ACHN (cell line): ENCODE measurements around the gene JMJD4.

Experiments used
- DNase-seq: peaks from one replicate; pipeline ENCODE4 v3.0.0-alpha.2; 2015
- in situ Hi-C: cut with HindIII; loops from 2 replicates; pipeline ENCODE4 v1.10.0; 2017; ENCODE audit warnings: low sequenced_read_pairs, low pct_ligation_motif_present, low pct_unique_long_range_greater_than_20kb

JMJD4 gene

DNA sequence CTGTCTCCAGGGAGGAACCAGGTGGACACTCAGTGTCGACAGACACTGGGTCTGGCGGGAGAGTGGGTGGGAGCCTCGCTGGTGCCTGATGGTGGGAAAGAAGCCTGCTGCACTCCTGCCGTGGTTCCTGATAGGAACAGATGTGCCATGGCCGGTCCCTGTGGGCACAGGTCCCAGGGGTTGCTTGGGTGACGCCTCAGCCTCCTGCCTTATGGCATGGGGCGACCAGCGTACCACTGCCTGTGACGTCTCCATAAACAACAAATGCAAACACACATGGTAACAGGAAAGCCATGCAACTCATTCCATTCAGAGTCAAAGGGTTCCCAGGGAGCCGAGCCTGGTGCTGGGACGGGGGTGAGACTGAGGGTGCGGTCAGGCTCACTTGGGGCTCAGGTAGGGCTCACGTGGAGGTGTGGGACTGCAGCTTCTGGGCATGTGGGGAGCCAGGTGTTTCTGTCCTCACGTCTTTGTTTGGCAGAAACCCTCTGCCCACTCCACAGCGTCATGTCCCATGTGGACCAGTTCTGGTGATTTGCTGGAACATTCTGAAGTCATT is 34.9 kb upstream of the JMJD4 start:
- in situ Hi-C loops = loop anchor here (25.0 kb wide), 1 partner anchor 167 kb away; the partner anchor contains the start of gene WNT9A
- DNase-seq = no peak

DNA sequence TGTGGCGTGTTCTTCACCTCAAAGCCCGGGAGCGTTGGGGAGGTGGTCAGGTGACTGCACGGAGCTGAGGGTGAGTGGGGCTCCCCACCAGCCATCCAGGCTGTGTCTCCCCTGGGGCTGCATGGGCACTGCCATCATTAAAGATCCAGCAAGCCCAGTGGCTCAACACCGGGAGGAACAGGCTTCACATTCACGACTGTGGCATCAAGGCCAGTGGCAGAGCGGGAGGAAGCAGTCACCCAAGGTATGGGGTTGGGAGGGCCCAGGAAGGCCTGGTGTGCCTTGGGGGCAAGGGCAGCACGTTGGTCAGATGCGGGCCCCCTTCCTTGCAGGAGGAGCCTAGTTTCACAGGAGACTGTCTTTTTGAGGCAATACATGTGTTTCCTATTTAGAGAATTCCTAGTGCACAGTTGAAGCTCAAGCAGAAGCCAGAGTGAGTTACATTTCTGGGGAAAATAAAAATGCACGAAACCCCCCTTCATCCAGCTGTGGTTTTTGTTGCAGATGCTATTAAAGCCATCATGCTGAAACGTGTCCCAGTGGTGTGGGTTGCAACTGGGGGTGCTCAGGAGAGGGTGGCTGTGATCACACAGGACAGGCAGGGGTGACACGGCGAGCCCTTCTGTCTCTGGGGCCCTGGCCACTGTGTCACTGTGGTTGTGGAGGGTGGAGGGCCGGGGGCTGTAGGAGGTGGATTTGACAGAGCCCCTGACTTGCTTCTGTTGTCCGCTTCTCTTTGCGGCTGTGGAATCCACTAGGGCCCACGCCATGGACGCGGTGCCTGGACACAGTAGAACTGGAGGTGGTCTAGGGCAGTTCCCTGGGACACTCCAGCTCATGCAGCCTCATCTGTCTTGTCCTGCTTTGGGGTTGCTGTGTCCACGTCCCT is 34.2 kb upstream of the JMJD4 start:
- no peak for DNase-seq
- in situ Hi-C loops = loop anchor here (25.0 kb wide), 1 partner anchor 168 kb away; the partner anchor contains the start of gene WNT9A

DNA sequence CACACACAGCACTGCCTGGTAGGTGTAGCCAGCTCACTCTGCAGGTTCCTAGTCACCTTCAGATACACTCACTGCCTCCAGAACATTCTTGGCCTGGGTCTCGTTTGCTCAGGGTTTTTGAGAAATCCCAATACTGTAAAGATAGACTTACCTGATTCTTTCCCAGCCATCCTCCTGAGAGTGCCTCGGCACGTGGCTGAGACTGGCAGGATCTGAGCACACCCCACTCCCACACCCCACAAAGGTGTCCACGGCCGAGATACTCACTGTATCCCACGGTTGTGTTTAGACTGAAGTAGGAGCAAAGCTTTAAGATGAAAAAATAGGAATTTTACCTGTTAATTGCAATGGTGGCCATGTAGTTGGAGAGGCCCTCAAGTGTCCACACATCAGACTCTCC is 33.5 kb upstream of the JMJD4 start:
- in situ Hi-C loops = loop anchor here (25.0 kb wide), 1 partner anchor 169 kb away; the partner anchor contains the start of gene WNT9A
- DNase-seq = no peak

DNA sequence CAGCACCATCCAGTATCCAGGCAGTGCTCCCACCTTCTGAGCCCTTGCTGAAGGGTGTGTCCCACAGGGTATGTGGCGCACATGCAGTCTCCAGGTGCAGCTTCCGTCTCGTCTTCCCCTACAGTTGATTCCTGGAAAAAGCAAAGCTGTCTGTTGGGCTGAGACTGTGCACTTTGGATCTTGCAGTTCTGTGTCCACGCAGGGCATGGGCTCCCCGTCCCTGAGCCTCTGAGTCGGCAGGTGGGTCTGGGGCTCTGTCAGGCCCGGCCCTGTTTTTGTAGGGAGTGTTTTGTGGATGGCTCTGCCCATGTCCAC is 33.0 kb upstream of the JMJD4 start:
- in situ Hi-C loops = loop anchor here (25.0 kb wide), 1 partner anchor 169 kb away; the partner anchor contains the start of gene WNT9A
- DNase-seq = no peak

DNA sequence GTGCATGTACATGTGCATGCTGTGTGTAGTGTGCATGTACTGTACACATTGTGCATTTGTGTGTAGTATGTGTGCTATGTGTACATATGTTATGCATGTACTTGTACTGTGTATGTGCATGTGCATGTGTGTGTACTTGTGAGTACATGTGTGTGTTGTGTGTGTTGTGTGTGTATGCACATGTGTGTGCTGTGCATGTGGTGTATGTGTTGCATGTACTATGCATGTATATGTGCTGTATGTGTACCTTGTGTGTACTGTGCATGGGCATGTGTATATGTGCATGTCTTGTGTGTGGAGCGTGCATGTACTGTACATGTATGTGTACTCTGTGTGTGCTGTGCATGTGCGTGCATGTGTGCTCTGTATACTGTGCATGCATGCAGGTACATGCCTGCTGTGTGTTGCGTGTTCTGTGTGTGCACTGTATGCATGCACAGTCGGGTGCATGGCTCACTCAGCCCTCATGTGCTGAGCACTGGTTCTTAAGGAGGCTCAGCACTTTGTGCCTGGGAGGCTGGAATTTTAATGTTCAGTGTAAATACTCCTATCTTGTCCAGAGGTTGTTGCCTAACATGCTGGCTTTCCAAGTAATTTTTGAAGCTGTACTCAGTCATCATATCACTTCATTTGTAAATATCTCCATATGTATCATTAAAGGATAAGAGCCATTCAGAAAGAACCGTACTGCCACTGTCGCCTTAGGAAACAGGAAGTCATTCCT is 32.5 kb upstream of the JMJD4 start:
- DNase-seq = no peak
- in situ Hi-C loops = loop anchor here (25.0 kb wide), 1 partner anchor 170 kb away; the partner anchor contains the start of gene WNT9A

DNA sequence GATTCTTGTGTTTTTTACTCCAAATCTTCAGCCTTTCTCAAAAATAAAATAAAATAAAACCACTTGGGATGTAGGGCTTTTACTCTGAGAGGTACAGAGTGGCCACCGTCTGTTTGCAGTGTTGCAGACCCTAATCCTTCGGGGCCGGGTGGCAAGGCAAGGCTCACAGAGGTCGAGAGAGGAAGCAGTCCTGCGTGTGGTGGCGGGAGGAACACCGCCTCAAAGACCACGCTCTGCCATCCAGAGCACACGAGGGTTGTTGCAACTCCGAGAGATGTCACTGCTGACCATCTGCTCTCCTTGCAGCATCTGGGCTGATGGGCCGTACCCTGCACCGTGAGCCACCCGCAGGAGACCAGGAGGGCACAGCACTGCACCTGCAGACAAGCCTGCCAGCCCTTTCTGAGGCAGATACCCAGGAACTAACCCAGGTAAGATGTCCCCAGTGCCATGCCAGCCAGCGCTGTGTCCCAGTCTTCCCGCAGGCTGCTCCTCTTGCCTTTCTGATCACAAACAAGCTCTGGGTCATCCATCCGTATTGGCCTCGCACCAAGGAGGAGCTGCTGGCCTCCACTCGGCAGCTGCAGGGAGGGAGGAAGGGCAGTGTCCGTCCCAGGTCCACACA is 31.7 kb upstream of the JMJD4 start:
- in situ Hi-C loops = loop anchor here (25.0 kb wide), 1 partner anchor 171 kb away; the partner anchor contains the start of gene WNT9A
- no peak for DNase-seq

DNA sequence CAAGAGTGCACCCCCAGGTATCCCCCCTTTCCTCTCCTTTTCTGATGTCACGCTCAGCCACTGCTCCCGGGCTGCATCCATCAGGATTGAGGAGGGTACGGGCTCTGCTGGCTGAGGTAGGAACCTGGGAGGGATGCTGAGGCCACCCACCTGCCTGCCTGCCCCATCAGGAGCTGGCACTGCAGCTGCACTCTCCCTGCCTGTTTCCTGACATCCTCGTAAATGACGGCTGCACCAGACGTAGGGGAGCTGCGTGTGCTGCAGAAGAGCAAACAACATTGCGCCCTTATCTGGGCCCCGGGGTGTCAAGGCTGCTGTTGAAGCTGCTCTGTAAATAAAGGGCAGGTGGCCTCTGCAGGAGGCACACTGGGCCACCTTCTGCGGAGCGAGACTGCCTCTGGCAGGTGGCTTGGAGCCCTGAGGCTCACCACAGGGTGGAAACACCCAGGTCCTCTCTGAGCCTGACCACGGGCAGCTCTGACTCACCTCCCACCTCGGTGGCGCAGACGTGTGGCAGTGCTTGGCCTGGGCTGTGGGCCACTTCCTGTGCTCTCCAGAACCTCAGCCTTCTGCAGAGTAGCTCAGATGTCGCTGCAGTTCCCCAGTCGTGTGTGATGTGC is 31.0 kb upstream of the JMJD4 start:
- in situ Hi-C loops = loop anchor here (25.0 kb wide), 1 partner anchor 171 kb away; the partner anchor contains the start of gene WNT9A
- DNase-seq = peak; percentile 59

DNA sequence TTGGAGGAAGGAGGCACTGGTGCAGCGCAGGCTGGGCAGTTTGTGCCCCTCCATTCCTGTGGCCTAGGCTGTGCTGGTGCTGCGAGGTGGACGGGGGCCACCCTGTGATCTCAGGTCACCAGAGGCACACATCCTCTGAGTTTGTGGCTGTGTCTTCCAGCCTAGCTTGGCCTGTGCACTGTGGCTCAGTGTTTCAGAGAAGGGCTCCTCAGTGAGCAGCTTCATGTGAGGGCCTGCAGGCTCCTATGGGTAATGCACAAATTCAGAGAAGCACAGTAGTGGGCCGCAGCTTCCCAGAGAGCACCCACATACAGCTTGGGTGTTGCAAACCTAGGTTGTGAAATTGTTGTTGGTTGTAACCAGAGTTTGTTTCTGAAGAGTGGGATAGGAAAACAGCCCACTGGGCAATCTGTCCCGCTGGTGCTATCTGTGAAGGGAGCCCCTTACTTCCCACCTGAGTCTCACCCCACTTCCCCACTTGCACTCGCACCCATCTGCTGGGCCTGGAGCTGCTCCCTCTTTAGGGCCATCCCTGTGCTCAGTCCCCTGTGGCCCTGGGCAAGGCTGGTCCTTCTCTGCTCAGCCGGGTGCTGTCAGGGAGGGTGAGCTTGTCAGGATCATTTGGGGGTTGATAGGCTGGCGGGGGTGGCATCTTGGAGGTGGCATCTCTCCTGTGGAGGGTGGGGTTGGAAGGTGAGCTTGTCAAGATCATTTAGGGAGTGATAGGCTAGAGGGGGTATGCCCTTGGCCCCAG is 30.3 kb upstream of the JMJD4 start:
- DNase-seq = no peak
- in situ Hi-C loops = loop anchor here (25.0 kb wide), 1 partner anchor 172 kb away; the partner anchor contains the start of gene WNT9A

DNA sequence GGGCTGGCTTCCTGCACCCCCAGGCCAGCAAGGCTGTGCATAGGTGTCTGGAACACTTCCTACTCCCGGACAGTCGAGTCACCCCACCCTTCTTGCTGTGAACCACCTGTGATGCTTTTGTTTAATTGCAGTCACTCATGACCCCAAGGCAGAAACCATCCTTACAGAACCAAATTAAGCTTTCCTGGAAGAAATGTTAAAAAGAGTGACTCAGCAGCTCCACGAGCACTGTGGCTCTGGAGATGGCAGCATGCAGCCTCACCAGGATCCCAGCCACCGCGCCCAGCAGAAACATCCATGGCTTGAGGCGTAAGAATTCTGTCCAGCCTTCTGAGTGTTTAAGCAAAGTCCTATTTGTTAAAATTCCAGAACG is 28.9 kb upstream of the JMJD4 start:
- in situ Hi-C loops = loop anchor here (25.0 kb wide), 1 partner anchor 173 kb away; the partner anchor contains the start of gene WNT9A
- DNase-seq = no peak

DNA sequence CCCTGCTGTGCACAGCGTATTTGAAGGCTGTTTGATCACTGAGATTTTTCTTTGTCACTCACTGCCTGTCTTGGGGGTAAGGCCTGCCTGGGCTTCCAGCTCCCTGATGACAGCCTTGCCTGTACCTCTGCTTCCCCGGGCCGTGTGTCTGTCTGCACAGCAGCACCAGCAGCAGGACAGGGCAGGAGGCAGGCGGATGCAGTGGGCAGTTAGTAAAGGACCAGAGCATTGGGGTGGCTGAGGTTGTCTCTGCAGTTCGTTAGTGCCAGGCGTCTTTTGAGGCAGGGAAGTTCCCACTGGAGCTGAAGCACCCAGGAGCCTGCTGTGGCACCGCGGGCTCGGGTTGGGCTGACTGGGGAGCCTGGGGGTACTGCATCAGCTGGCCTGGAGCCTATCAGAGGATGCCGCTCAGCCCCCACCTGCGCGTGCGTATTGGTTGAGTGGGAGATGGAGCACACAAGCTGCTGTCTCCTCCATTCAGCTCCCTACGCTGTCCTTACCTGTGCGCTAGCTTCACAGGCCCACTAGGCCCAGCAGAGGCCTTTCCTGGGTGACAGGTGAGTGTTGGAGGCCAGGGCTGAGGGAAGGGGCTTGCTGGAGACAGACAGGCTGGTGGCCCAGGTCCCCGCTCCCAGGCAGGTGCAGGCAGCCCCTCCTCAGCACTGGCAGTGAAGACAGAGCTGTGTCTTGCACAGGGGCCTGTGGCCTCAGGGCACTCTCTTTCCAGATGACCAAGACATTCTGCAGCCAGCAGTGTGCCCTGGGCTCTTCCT is 28.3 kb upstream of the JMJD4 start:
- no peak for DNase-seq
- in situ Hi-C loops = loop anchor here (25.0 kb wide), 1 partner anchor 174 kb away; the partner anchor contains the start of gene WNT9A

DNA sequence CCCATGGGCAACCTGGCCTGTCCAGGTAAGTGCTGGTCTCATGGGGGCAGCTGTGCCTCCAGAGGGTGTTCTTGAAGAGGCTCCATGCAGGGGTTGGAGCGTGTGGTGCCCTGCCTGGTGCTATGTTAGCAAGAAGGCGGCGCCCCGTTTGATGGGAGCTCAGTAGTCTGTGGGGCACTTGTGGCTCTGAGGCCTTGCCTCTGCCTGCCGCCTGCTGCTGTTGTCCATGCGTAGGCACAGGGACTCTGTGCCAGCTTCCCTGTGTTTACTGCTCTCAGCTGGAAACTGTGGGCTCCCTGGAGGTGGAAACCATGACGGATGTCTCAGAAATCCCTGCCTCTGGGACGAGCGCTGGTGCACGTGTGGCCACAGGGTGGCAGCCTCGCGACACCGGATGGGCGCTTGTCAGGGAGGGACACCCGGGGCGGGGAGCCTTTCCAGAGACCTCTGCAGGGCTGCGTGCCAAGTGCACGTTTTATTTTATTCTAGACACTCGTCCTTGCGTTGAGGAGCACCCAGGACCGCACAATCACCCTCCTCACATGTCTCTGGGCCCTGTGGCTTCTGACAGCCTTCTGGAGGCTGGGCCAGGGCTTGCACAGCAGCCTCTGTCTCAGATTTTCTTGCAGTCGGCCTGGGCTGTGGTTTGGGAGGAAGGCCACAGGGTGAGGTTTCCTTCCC is 27.3 kb upstream of the JMJD4 start:
- peak; percentile 76 for DNase-seq
- in situ Hi-C loops = loop anchor here (25.0 kb wide), 1 partner anchor 175 kb away; the partner anchor contains the start of gene WNT9A

DNA sequence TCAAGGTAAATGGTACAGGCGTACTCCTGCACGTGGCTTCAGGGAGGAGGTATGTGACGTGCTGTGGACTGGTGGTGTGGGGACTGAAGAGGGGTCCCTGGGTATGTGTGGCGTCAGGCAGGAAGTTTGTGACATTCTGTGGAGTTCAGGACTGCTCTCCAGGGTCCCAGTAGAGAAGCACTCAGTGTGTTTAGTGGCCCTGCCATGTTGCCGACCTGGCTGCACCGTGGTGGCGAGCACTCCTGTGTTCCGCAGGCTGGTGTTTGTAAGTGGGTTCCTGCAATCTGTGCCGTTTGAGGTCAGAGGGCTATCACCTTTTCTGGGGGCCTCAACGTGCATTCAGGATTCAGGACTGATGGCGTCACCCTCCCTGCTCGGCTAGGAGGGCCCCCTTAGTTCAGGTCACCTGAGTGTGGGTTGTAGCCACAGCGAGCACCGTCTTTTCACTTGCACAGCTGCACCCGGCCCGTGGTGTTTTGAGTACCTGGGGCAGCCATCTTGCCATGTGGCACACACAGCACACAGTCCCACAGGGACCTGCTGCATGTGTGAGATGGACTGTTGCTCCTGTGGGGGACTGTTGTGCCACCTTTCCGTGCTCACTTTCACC is 26.6 kb upstream of the JMJD4 start:
- DNase-seq = no peak
- in situ Hi-C loops = loop anchor here (25.0 kb wide), 1 partner anchor 176 kb away; the partner anchor contains the start of gene WNT9A

DNA sequence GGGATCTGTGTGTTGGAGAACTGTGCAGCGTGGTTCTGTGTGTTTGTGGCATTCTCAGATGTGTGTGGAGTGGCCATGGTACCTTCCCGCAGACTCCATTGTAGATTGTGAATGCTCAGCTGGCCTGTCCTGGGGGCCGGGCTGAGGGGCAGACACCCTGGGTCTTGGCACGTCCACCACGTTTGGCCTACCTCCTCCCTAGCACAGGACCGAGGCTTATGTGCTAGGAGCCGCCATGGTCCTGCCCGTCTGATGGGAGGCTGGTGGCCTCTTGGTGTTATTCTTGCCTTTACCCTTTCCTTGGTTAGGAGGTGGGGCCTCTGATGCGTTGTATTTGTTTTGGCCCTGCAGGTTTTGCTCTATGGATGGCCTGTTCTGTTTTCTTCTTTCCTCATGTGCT is 25.3 kb upstream of the JMJD4 start:
- no peak for DNase-seq
- in situ Hi-C loops = loop anchor here (25.0 kb wide), 1 partner anchor 177 kb away; the partner anchor contains the start of gene WNT9A

DNA sequence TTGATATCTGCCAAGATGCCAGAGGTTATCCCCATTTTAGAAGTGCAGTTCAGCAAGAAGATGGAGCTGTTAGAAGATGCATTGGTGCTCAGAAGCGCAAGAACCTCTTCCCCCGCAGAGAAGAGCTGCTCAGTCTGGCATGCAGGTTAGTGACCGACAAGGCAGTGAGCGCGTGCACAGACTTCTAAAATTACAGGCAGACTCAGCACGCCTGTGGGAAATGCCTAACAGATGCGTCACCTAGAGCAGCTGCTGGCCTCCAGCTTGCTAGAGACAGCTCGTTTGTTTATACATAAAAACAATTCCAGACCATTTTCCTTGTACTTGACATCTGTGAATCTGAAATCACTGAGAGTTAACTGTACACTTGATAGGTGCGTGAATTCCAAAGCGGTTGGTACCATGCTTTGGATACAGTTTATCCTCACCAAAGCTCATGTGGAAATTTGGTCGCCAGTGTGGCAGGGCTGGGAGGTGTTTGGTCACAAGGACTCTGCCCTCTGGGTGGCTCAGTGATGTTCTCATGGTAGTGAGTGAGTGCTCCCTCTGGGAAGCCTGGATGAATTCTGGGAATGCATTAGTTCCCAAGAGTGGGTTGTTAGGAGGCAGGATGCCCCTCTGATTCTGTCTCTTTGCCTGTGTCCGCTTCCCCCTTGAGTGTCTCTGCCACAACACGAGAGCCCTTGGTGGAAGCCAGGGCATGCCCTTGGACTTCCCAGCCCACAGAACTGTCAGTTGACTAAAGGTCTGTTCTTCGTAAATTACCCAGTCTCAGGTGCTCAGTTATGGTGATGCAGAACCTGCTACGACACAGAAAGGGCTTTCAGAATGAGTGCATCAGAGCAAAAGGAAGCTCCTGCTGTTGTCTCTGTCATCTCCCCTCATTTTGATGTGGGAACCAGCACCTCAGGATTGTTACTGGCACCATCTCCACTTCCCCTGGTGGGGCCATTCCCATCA is 24.5 kb upstream of the JMJD4 start:
- in situ Hi-C loops = loop anchor here (25.0 kb wide), 1 partner anchor 178 kb away; the partner anchor contains the start of gene WNT9A
- peak; percentile 93 for DNase-seq
